GM21723 (cell line): ENCODE results near the gene ORAI2.
"Not testable (repeated sequence)": the region's sequence is repeated elsewhere in the genome, so short reads cannot be mapped to it uniquely, and the experiment has no call there.

Experiments
- ATAC-seq: cut with Tn5 transposase; IDR thresholded peaks from one replicate; pipeline ENCODE4 v1.9.1; 2021; ENCODE audit warnings: mild to moderate bottlenecking, moderate library complexity; ENCODE audit not compliant: unreplicated experiment

The ORAI2 gene

DNA sequence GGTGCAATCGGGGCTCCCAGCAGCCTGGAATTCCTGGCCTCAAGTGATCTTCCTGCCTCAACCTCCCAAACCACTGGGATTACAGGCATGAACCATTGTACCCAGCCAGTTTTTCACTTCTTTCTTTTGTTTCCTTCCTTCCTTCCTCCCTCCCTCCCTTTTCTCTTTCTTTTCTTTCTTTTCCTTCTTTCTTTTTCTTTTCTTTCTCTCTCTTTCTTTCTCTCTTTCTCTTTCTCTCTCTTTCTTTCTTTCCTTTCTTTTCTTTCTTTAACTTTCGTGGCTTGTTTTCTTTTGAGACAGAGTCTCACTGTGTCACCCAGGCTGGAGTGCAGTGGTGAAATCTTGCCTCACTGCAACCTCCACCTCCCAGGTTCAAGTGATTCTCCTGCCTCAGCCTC lies 12.3 kb downstream of the ORAI2 start:
- ATAC-seq: no peak

DNA sequence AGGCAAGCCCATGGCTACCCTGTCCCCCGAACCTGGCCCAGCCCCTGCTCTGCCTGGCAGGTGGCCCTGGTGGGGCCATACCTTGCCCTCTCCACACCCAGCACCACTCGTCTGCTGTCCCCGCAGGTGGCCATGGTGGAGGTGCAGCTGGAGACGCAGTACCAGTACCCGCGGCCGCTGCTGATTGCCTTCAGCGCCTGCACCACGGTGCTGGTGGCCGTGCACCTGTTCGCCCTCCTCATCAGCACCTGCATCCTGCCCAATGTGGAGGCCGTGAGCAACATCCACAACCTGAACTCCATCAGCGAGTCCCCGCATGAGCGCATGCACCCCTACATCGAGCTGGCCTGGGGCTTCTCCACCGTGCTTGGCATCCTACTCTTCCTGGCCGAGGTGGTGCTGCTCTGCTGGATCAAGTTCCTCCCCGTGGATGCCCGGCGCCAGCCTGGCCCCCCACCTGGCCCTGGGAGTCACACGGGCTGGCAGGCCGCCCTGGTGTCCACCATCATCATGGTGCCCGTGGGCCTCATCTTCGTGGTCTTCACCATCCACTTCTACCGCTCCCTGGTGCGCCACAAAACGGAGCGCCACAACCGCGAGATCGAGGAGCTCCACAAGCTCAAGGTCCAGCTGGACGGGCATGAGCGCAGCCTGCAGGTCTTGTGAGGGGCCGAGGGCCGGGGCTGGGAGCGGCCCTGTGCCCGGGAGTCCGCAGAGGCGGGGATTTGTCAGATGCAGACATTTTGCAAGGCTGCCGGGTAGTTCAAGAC lies 13.2 kb downstream of the ORAI2 start:
- no peak for ATAC-seq

DNA sequence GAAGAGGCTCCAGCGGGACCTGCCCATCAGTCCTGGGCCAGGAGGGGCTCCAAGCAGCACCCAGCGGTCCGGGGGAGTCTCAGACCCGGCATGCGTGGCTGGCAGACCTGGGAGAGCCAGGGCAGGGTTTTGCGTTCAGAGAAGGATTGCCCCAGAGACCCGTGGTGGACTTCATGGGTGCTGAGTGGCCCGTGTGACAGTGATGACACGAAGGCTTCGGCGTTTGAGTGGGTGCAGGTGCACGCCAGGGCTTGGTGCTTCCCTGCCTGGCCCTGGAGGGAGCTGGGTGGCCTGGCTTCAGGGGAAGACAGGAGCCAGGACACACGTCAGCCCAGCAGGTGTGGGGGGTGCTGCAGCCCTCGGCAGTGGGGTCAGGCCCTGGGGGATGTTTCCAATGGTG lies 13.9 kb downstream of the ORAI2 start:
- ATAC-seq: no peak

DNA sequence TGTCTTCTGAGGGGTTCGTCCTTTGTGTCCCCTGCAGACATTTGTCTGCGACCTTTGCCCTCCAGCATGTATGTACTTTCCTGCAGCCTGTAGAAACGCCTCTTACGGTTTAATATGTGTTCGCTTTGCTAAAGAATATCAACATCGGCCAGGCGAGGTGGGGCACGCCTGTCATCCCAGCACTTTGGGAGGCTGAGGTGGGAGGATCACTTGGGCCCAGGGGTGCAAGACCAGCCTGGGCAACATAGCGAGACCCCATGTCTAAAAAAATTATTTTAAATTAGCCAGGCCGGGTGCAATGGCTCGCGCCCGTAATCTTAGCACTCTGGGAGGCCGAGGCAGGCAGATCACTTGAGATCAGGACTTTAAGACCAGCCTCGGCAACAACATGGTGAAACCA lies 15.8 kb downstream of the ORAI2 start:
- ATAC-seq: no peak

DNA sequence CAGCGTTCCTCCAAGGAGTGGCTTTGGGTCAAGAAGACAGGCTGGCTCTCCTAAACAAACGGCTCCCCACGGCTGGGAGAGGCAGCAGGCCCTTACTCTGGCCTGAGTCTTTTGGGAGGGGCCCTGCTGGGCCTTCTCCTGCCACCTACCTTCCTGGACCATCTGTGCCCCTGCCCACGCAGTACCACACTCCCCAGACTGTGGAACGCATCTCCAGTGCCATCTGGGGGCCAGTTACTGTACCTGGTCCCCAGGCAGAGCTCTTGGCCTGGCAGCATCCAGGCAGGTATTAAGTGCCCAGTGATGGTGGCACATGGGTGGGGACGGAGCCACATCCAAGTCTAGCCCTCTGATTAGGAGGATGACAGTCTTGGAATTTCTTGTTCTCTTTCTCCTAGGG lies 16.9 kb downstream of the ORAI2 start:
- no peak for ATAC-seq

DNA sequence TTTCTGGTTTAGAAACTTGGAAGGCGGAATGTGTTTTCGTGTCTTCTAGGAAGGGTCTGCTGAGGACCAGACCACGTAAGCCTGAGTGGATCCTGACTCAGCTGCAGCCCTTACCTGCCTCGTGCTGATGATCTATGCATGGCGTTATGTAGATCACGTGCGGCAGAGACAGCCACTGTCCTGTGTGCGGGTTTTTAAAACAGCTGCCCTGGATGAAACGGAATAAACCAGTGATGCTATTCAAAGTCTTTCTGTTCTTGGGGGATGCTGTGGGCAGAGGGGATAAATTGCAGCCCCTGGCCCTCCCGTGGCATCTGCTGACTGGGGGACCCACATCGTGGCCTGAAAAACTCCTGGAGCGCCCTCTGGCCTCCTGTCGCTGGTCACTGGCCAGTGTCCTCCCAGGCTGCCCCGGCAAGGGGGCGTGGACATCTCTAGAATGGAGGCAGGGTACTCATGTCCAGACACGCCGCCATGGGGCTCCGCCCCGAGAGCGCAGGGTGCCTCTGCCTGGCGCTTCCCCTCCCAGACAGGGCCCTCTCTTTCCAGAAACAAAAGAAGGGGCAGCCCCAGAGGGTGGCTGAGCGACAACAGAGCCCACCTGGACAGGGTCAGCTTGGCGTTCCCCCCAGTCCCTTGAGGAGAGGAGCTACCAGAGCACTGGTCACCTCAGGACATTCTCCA lies 18.1 kb downstream of the ORAI2 start:
- ATAC-seq: no peak

DNA sequence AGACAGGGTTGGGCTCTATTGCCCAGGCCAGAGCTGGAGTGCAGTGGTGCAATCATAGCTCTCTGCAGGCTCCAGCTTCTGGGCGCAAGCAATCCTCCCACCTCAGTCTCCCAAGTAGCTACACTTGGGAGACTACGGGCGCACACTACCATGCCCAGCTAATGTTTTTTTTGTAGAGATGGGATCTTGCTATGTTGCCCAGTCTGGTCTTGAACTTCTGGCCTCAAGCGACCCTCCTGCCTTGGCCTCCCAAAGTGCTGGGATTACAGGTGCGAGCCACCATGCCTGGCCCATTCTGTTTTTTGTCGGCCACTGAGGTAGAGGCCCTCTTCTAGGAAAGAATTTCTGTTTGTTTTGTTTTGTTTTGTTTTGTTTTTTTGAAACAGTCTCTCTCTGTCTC lies 19.1 kb downstream of the ORAI2 start:
- ATAC-seq: no peak

DNA sequence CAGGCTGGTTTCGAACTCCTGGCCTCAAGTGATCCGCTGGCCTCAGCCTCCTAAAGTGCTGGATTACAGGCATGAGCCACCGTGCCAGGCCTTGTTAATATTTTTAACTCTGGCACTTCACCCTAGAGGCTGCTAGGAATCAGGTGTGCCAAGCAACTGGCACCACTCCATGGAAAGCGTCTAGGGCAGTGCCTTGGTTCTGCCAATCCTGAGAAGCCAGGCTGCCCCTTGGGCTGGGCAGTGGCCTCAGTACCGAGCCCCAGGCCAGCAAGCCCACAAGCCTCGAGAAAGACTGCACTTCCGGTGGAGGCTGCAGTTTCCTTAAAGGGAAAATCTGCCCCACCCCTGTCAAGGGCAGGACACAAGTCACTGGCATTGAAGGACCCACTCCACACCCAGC lies 19.9 kb downstream of the ORAI2 start:
- ATAC-seq: no peak

DNA sequence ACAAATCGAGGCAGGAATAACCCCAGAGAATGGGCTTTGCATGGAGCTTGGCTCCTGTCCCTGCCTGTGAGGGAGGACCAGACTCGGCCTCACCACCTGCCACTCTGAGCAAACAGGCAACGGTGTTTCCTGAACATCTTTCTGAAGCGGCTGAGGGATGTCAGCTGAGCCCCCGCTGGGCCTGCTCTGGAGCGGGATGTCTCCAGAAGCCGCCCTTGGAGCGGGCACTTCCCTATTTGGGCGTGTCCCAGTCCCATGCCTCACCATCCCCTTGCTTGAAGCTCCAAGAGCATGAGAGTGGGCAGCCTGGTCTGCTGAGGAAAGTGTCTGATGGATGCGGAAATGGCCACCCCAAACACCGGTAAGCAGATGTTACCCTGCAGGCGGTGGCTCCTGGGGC lies 21.1 kb downstream of the ORAI2 start:
- ATAC-seq: no peak

DNA sequence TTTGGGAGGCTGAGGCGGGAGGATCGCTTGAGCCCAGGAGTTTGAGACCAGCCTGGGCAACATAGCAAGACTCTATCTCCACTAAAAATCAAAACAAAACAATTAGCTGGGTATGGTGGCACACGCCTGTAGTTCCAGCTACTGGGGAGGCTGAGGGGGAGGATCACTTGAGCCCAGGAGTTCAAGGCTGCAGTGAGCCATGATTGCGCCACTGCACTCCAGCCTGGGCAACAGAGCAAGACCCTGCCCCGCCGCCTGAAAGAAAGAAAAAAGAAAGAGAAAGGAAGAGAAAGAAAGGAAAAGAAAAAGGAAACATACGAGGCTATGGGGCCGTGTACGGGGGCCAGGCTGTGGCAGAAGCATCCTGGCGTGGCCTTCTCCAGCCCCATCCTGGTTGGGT lies 21.6 kb downstream of the ORAI2 start:
- ATAC-seq: not testable (repeated sequence)

DNA sequence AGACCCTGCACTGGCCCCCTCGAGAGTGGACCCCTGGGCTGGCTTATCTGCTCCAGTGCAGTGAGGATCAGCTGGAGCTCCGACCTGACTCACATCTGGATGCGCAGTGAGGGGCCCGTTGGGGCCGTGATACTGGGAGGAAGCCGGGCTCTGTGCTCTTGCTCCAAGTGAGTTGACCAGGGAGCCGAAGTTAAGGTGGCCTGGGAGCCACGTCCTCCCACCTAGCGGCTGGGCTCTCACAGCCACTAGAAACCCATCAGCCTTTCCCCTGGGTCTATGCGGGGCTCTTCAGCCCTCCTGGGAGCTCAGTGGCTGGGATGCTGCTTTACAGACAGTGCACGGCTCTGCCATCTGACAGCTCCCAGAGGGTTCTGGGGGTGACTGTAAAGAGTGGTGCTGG lies 22.2 kb downstream of the ORAI2 start:
- ATAC-seq: no peak

DNA sequence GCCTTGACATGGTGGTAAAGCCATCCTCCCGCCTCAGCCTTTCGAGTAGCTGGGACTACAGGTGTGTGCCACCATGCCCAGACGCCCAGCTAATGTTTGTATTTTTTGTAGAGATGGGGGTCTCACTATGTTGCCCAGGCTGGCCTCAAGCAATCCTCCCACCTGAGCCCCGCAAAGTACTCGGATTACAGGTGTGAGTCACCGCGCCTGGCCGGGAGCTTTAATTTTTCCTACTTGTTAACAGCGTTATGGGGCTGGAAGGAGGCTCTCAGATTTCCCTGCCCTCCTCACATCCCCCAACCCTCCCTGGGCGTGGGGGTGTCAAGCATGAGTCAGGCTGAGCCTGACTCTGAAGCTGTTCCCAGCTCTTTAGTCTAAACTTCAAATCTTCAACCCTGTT lies 23.0 kb downstream of the ORAI2 start:
- no peak for ATAC-seq

DNA sequence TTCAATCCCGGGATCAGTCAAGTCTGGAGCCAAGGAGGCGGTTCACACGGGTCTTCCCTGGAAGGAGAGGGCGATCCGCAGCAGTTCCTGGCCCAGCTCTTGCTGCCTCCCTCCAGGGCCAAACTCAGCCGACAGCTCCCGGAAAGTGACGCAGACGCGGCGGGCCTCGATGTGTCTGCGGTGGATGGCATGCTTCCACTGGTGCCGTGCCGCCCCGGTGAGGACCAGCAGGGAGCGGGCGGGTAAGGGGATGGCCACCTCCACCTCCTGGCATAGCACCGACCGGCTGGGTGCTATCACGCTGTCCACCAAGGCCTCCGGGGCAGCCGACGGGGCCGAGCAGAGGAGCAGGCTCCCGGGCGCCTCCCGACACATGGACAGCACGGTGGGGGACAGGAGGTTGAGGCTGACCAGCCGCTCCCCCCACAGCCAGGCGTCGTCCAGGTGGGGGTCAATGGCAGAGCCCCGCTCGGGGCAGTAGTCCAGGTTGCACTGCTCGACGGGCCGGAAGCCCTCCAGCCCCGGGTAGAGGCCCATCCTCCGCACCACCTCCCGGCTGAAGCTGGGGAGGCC lies 24.1 kb downstream of the ORAI2 start:
- ATAC-seq: no peak

DNA sequence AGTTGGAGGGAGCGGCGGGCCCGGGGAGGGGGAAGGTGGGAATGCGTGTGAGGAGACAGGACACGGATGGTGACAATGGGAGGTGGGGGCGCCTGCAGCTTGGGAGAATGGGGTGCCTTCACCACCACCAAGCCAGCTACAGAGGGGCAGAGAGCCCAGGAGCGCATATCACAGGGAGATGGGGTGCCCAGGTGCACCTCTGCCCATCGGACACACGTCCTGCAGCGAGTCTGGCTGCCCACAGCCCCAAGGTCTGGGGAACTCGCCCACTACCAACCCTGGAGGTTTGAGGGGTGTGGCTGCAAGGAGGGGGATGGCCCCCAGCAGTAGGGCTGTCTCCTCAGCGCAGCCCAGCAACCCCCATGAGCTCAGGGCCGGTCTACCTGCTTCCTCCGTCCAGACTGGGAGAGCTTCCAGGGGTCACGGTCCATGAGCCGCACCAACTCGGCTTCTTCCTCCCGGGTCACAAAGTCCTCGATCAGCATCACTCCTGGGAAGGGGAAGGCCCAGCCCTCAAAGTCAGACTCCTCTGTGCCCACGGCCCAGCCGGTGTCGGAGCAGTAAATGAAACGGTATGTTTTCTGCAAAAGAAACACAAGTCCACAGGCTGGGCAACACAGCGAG lies 26.0 kb downstream of the ORAI2 start:
- ATAC-seq: no peak

DNA sequence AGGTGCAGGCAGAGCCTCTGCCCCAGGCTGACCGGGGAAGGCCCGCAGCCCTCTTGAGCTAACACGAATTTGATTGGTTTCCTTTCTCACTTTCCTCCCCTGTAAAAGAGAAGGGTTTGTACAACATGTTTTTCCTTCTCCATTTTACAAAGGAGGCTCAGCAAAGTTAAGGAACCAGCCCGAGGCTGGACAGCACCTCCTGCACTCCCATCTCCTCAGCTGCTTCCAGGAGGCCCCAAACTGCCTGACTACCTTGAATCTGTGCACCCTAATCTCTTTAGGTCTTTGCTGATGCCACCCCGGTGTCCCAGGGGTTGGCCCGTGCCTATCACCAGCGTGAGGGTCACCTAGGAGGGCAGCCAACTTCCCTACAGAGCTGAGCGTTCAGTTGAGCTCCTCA lies 27.1 kb downstream of the ORAI2 start:
- ATAC-seq: no peak

DNA sequence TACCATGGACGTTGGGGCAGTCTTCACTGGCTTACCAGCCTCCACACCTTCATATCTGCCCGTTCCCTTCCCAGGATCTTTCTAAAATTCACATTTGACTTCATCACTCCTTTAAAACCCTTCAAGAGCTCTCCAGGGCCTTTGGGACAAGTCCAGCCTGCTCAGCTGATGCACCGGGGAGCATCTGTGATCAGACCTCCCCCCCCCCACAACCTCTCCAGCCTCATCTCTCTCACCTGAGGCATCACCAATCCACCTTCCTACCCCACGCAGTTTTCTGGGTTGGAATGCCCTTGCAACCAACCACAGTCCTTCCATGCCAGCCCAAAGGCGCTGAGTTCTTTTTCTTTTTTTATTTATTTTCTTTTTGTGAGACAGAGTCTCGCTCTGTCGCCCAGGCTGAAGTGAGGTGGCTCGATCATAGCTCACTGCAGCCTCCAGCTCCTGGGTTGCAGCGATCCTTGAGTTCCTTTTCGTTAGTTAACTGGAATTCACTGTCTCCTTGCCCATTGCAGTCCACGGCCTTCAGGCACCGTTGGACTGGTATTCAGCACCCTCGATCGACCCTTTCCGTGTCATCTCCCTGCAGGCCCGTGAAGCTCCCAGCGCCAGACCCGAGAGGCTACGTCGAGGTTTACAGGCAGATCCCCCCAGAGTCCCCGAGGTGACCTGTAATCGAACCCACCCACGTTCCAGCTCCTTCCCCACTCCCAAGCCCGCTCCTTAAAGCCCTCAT lies 30.6 kb downstream of the ORAI2 start:
- ATAC-seq: peak; percentile 5

DNA sequence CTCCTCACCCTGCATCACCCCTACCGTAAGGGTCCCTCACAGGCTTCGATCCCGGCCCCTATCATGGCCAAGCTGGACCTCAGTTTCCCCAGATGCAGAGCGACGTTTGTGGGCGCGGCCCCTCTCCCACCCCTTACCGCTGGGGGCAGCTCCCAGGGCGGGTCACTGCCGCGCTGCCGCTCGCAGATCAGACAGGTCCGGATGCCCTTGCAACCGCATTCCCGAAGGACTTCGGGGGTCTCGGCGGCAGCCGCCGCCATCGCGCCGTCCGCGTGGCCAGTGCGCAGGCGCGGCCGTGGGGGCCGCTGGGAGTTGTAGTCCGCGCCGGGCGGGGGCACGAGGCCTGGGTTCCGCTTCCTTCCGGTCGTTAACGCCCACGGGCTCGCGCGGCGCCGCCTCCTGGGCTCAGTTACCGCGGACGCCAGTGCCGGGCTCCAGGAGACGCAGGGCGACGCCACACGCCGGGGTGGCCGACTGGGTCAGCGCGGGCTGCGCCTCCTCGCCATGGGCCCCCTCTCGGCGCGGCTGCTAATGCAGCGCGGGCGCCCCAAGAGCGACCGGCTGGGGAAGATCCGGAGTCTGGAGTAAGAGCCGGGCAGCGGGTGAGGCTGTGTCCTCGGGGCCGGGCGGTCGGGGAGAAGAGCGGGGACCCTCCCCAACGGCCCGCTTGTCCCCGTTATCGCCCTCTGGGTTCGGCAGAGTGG lies 31.4 kb downstream of the ORAI2 start, which contains the start of the genes ALKBH4 and LRWD1:
TSS of gene ALKBH4 (minus strand) at position 287 of the 704 bp plus-strand sequence. CDS start at position 260, 27 bp downstream.
TSS of gene LRWD1 (plus strand) at position 408 of the 704 bp plus-strand sequence. CDS start at position 505, 97 bp downstream.
- ATAC-seq: peak; percentile 79

DNA sequence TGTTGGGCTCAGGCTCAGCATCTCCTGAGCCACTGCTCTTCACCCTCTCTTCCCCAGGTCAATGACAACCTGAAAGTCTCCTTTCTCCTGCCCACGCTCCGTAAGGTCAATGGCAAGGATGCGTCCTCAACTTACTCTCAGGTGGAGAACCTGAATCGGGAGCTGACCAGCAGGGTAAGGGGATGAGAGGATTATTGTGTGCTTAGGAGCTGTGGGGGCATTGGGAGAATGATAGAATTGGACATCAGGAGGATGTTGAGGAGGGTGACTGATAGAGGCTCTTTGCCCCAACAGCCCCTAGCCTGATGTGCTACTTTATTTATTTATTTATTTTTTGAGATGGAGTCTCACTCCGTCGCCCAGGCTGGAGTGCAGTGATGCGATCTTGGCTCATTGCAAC lies 32.7 kb downstream of the ORAI2 start:
- no peak for ATAC-seq

DNA sequence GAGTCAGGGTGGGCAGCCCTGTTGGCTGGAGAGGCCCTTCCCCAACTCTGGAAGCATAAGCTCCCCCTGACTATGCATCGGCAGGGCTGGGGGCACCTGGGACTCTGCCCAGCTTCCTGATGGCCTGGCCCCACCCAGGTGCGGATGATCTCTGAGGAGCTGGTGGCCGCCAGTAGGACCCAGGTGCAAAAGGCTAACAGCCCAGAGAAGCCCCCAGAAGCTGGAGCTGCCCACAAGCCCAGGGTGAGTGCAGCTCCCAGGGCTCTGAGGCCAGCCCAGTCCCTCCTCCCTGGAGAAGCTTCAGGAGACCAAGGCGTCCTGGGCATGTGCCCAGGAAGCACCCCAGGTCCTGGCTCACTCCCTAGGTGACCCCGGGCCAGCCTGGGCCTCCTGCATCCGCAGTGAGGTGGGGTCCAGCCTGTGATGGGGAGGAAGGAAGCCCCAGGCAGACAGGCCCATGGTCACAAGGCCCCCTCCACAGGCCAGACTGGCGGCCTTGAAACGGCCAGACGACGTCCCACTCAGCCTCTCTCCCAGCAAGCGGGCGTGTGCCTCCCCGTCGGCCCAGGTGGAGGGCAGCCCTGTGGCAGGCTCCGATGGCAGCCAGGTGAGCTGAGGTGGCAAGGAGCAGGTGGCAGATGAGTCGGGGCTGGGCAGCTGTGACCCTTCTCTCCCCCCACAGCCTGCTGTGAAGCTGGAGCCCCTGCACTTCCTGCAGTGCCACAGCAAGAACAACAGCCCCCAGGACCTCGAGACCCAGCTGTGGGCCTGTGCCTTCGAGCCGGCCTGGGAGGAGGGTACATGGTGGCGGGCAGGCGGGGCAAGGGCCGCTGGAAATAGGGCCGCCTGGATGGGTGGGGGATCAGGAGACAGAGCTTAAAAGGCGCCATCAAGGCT lies 34.5 kb downstream of the ORAI2 start:
- no peak for ATAC-seq
